ENCODE measurements around the gene CDH15.
"Not testable (repeated sequence)": the region's sequence is repeated elsewhere in the genome, so short reads cannot be mapped to it uniquely, and the experiment has no call there.

The CDH15 gene

GRCh38 chr16:89243664-89244063 lies 72.1 kb downstream of the CDH15 start:
- DNase-seq: no peak

DNA sequence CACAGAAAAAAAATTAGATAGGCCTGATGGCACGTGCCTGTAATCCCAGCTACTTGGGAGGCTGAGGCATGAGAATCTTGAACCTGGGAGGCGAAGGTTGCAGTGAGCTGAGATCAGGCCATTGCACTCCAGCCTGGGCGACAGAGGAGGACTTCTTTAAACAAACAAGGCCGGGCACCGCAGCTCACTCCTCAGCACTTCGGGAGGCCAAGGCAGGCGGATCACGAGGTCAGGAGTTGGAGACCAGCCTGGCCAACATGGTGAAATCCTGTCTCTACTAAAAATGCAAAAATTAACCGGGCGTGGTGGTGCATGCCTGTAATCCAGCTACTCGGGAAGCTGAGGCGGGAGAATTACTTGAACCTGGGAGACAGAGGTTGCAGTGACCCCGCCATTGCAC lies 72.7 kb downstream of the CDH15 start:
- DNase-seq: not testable (repeated sequence)

DNA sequence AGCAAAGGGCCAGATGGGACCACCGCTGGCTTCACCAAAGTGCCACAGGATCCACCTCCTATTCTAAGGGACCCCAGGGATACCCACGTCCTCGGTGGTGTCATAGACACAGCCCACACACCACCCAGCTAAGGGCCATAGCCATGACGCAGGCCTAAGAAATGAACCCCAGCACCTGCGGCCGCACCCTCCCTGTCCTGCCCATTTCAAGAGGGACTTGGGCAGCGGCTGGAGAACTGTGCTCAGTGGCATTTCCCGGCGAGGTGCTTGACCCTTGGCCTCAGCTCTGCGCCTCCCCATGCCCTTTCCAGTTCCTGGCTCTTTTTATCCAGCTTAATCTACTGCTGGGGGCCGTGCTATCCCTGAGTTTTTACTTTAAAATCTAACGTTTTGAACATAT lies 73.2 kb downstream of the CDH15 start:
- no peak for DNase-seq

Data from CD4-positive, alpha-beta T cell treated with Interleukin-4 for 4 hours (primary cell).